ENCODE data around the gene ADAT1.

ADAT1 gene, protein sequence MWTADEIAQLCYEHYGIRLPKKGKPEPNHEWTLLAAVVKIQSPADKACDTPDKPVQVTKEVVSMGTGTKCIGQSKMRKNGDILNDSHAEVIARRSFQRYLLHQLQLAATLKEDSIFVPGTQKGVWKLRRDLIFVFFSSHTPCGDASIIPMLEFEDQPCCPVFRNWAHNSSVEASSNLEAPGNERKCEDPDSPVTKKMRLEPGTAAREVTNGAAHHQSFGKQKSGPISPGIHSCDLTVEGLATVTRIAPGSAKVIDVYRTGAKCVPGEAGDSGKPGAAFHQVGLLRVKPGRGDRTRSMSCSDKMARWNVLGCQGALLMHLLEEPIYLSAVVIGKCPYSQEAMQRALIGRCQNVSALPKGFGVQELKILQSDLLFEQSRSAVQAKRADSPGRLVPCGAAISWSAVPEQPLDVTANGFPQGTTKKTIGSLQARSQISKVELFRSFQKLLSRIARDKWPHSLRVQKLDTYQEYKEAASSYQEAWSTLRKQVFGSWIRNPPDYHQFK

DNA sequence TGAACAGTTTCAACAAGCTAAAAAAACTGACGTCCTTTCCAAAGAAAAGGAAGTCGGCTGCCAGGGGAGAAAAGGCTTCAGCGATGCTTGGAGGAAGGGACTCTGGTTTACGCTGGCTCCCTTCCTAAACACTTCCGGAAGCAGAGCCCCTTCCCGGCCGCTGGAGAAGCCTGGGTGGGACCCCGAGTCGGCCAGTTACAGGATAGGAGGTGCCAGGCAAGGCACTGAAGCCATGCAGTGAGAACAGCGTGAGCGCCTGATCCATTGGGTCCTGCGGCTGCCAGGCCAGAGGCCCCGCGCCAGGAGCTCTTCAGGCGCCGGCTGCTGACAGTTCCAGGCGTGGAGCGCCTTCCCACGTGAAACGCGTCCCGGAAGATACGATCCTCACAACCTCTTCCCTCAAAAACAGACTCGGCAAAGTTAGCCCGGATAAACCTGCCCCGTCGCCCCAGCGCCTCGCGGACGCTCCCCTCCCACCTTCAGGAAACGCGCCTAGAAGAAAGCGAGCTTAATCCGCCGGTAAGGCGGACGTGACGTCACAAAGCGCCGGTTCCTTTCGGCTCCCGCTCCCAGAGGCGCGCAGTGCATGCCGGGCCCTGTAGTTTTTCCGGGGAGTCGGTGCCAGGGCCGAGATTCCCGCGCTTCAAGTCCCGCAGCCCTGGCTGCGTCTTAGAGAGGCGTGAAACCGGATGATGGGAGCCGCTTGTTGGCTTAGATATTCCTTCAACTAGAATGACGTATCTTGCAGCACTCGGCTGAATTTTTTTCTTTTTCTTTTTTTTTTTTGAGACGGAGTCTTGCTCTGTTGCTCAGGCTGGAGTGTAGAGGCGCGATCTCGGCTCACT lies at the start of gene ADAT1:
ADAT1 (minus strand) TSS at position 521 of the 845 bp plus-strand sequence. CDS start 2,482 bp downstream, outside the sequence.
- peak within 1 kb of the TSS; percentile 98 for H3K4me3 Mint-ChIP-seq
- H3K4me1 Mint-ChIP-seq, result peaks cover 48% of the 10 kb centered on the region
- peaks cover 22% of the 10 kb centered on the region for H3K36me3 Mint-ChIP-seq
- H3K27ac Mint-ChIP-seq, result peak within 1 kb of the TSS; percentile 99
- H3K27me3 Mint-ChIP-seq, result no peaks in the 10 kb centered on the region
- H3K9me3 Mint-ChIP-seq, result no peaks in the 10 kb centered on the region

DNA sequence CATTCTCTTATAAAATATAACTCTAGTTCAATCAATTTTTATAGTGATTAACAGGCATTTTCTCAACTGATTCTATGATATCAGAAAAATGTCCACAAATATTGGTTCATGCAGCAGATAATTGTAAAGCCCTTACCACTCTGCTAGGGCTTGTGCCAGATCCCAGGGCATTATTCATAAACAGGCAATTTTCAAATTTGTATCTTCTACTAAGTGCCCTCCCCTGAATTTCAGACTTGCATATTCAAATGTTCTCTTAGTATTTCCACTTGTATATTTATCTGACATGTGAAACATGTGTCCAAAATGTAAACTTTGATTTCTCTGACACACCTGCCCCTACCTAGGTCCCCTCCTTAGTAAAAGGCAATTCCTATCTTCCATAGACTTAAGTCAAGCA lies 44.4 kb upstream of the ADAT1 start:
- no peak overlapping the region for H3K27ac Mint-ChIP-seq
- H3K36me3 Mint-ChIP-seq, result no peaks in the 10 kb centered on the region
- H3K4me3 Mint-ChIP-seq, result no peak overlapping the region
- H3K9me3 Mint-ChIP-seq, result no peaks in the 10 kb centered on the region
- H3K27me3 Mint-ChIP-seq, result no peaks in the 10 kb centered on the region
- H3K4me1 Mint-ChIP-seq, result no peaks in the 10 kb centered on the region

DNA sequence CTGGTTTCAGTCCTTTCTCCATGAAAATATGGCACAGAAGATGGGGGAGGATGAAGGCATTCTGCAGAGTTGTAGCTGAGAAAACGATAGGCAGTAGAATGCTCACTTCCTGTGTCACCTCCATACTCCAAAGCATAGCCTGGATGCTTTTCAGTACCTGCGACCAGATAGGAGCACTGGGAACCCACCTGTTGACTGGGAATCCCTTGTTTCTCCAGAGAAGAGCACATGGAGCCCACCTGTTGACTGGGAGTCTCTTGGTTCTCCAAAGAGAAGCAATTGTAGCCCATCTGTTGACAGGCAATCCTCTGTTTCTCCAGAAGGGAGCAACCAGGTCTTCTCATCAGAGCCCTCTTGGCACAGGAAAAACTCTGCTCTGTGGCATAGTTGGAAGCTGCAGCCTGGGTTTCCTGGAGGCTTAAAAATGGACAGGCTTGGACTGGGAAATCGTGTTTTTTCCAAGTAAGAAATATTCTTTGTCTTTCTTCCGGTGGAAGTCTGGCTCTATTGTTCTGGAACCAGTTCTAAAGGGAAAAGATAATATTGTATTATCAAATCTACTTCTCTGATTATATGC lies 37.7 kb upstream of the ADAT1 start:
- Mint-ChIP-seq H3K9me3 (no peaks in the 10 kb centered on the region), H3K4me1 (peaks cover 20% of the 10 kb centered on the region), H3K27ac (no peak overlapping the region), H3K36me3 (peaks cover 14% of the 10 kb centered on the region), H3K4me3 (no peak overlapping the region), H3K27me3 (no peaks in the 10 kb centered on the region)

DNA sequence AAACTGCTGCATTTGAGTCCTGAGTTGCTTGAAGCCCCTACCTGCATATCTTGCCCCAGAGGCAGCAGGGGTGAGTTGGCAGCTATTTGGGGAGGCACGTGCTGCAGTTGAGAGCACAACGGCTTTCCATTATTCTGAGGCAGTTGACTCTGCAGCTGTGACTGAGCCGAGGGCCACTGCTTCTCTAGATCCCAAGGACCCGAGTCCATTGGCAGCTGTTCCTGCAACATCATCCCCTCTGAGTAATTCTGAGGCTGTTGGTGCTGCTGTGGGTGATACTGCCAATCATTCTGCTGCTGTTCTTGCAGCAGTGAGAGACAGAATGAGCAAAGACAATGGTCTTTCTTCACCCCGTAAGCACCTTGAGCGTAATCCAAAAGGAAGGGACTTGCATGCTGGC lies 37.2 kb upstream of the ADAT1 start:
- Mint-ChIP-seq H3K36me3 (peaks cover 14% of the 10 kb centered on the region), H3K9me3 (no peaks in the 10 kb centered on the region), H3K4me1 (peaks cover 21% of the 10 kb centered on the region), H3K4me3 (no peak overlapping the region), H3K27me3 (no peaks in the 10 kb centered on the region), H3K27ac (no peak overlapping the region)

DNA sequence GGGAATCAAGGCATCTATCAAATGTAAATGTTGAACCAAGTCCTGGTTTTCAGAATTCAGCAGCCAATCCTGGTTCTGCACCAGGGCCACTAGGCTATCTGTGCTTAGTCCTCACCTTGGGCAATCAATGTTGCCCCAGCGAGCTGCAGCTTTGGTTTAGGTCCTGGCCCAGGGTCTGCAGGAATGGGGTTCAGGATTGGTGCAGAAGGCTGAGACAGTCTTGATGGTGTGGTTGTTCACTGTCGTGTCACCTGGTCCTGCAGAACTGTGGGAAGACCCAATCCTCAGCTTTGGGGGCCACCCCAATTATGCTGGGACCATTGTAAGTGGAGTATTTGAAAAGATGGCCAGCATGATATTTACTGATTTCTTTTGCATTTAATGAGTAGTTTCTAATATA lies 35.1 kb upstream of the ADAT1 start:
- Mint-ChIP-seq H3K27ac (no peak overlapping the region), H3K4me3 (no peak overlapping the region), H3K9me3 (no peaks in the 10 kb centered on the region), H3K27me3 (no peaks in the 10 kb centered on the region), H3K4me1 (peaks cover 39% of the 10 kb centered on the region), H3K36me3 (peaks cover 20% of the 10 kb centered on the region)

DNA sequence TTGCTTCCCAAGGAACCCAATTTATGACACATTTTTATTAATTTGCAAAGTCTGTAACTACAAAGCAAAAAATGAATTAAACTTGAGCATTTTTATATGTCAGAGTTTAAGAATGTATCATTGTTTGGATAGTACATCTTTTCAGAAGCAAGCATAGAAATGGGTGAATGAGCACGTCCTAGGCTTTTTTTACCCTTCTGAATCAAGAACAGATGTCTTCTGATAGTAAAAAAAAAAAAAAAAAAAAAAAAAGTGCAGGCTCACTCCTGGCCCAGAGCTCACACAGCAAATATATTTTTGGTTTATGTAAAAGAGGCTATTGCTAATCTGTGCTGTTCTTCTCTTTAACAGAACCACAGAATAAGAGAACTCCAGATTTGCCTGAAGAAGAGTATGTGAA lies 30.8 kb upstream of the ADAT1 start:
- Mint-ChIP-seq H3K27me3 (no peaks in the 10 kb centered on the region), H3K27ac (peak overlapping the region; percentile 89), H3K36me3 (peaks cover 28% of the 10 kb centered on the region), H3K4me1 (peaks cover 71% of the 10 kb centered on the region), H3K4me3 (no peak overlapping the region), H3K9me3 (no peaks in the 10 kb centered on the region)

DNA sequence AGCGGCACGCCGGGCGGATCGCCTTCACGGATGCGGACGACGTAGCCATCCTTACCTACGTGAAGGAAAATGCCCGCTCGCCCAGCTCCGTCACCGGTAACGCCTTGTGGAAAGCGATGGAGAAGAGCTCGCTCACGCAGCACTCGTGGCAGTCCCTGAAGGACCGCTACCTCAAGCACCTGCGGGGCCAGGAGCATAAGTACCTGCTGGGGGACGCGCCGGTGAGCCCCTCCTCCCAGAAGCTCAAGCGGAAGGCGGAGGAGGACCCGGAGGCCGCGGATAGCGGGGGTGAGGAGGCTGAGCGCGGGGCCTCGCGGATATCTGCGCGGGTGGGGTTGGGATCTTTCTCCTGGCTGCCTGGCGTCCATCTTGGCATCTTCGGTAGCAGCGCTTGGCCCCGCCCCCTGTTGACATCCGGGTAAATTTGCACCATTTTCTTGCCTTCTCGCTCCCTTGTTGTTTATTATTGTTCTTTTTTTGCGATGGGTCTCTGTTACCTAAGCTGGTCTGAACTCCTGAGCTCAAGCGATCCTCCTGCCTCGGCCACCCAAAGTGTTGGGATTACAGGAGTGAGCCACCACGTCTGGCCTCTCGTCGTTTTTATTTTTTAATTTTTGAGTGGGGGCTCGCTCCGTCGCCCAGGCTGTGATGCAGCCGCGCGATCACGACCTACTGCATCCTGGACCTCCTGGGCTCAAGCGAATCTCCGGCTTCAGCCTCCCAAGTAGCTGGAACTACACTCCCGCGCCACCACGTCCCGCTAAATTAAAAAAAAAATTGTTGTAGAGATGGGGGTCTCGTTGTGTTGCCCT lies 25.4 kb upstream of the ADAT1 start:
- Mint-ChIP-seq H3K4me1 (peaks cover 65% of the 10 kb centered on the region), H3K27ac (peak overlapping the region; percentile 93), H3K4me3 (peak overlapping the region; percentile 97), H3K9me3 (no peaks in the 10 kb centered on the region), H3K36me3 (peaks cover 20% of the 10 kb centered on the region), H3K27me3 (no peaks in the 10 kb centered on the region)

DNA sequence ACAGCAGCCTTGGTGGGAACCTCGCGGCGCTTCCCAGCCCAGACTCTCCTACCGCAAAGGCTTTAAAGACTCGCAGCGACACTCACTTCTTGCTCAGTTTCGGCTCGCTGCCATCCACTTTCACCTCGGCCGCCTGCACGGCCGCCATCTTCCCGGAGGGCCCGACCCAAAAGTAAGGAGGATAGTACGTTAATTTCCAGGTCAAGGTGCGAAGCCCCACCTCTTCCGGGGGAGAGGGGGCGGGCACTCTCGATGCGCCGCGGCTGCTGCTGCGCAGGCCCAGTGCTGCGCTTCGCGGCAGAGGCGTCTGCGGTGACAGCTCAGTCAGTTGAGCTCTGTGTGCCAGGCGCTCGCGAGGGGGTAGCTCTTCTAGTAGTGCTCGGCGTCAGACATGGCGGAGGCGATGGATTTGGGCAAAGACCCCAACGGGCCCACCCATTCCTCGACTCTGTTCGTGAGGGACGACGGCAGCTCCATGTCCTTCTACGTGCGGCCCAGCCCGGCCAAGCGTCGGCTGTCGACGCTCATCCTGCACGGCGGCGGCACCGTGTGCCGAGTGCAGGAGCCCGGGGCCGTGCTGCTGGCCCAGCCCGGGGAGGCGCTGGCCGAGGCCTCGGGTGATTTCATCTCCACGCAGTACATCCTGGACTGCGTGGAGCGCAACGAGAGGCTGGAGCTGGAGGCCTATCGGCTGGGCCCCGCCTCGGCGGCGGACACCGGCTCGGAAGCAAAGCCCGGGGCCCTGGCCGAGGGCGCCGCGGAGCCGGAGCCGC lies 24.6 kb upstream of the ADAT1 start, which contains the start of the genes KARS1 and TERF2IP:
KARS1 (minus strand) TSS at position 174 of the 773 bp plus-strand sequence; CDS start at position 148, 26 bp downstream.
TERF2IP (plus strand) TSS at position 282 of the 773 bp plus-strand sequence; CDS start at position 392, 110 bp downstream.
- Mint-ChIP-seq H3K4me1 (peaks cover 63% of the 10 kb centered on the region), H3K27ac (peak within 1 kb of the TSS; percentile 100), H3K27me3 (no peaks in the 10 kb centered on the region), H3K9me3 (no peaks in the 10 kb centered on the region), H3K36me3 (peaks cover 21% of the 10 kb centered on the region), H3K4me3 (peak within 1 kb of the TSS; percentile 99)

DNA sequence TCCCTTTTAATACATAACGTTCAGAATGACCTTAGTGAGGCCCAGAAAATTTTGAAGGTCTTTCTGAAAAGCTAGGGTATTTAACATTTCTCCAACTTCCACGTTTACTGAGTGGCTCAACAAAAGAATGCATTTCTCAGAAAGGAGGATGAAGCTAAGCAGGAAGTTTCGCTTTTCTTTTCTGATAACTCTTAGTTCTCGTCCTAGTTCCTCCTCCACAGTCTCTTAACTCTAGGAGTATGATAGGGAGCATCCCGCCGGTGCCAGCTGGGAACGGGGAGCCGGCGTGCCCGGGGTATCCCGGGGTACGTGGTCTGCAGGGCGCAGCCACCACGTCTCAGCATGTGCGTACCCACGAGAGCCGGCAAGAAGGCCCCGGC lies 24.0 kb upstream of the ADAT1 start:
- H3K27ac Mint-ChIP-seq, result peak overlapping the region; percentile 100
- peak overlapping the region; percentile 99 for H3K4me3 Mint-ChIP-seq
- no peaks in the 10 kb centered on the region for H3K27me3 Mint-ChIP-seq
- peaks cover 21% of the 10 kb centered on the region for H3K36me3 Mint-ChIP-seq
- no peaks in the 10 kb centered on the region for H3K9me3 Mint-ChIP-seq
- peaks cover 62% of the 10 kb centered on the region for H3K4me1 Mint-ChIP-seq

DNA sequence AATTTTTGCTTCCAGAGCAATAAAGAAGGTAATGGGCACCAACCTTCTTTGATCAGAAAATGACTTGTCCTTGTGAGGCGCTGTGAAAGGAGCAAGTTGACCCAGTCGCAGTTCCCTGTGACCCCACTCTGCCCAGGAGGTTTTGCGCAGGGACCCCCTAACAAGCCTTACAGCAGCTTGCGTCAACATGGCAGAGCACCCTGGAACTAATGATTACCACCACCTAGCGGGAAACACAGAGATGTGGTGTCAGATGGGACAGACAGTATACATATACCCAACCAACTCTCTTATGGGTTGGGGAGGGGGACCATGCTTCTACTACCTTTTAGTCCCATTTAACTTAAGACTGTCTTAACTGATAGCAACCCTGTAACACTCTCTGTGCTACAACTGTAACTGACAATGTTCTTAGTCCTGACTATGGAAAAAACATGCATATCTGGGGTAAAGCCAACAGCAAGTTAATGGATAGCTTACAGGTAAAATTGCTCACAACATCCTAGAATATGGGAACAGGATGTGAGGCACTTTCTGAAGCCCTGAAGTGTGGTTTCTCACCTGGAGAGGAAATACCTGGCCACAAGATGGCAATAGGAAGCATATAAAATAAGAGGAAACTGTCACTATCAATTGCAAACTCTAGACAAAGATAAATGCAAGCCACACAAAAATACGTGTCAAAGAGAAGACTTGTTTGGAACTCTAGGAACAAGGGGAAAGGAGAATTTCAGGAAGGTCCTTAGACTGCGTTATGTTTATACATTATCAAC lies 21.3 kb upstream of the ADAT1 start:
- H3K27me3 Mint-ChIP-seq, result no peaks in the 10 kb centered on the region
- H3K36me3 Mint-ChIP-seq, result peaks cover 23% of the 10 kb centered on the region
- peaks cover 44% of the 10 kb centered on the region for H3K4me1 Mint-ChIP-seq
- peak overlapping the region; percentile 99 for H3K4me3 Mint-ChIP-seq
- peak overlapping the region; percentile 67 for H3K27ac Mint-ChIP-seq
- no peaks in the 10 kb centered on the region for H3K9me3 Mint-ChIP-seq

DNA sequence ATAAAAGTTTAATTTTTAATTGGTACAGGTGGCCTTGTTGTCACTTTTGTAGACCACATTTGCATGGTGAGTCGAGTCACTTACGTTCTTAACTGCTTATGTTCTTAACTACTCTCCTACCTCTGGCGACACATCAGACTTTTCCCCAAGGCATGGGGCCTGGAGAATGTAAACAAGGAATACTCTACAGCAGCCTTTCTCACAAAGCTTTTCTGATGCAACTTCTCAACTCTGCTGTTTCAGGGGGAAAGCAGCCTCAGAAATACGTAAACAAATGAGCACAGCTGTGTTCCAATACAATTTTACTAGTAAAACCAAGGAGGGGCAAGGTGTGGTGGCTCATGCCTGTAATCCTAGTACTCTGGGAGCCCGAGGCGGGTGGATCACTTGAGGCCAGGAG lies 17.5 kb upstream of the ADAT1 start:
- Mint-ChIP-seq H3K4me3 (no peak overlapping the region), H3K27ac (no peak overlapping the region), H3K36me3 (peaks cover 27% of the 10 kb centered on the region), H3K9me3 (no peaks in the 10 kb centered on the region), H3K27me3 (no peaks in the 10 kb centered on the region), H3K4me1 (peaks cover 51% of the 10 kb centered on the region)

DNA sequence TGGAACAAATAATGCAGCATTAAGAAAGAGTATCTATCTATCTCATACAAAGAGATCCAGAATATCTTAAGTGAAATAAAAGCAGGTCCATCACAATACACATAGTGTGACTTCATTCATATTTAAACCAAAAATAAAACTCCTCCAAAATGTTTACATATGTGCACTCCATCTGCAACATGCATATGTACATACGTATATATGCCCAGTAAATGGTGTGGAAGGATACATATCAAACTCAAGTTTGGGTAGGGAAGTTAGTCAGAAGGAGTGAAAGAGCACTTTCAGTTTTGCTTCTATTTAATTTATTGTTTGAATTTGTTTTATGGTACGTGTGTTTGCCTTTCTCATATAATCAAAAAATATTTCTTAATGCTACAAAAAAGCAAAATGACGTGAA lies 12.0 kb upstream of the ADAT1 start:
- H3K27ac Mint-ChIP-seq, result no peak overlapping the region
- no peaks in the 10 kb centered on the region for H3K9me3 Mint-ChIP-seq
- no peaks in the 10 kb centered on the region for H3K27me3 Mint-ChIP-seq
- peaks cover 13% of the 10 kb centered on the region for H3K4me1 Mint-ChIP-seq
- no peak overlapping the region for H3K4me3 Mint-ChIP-seq
- peaks cover 27% of the 10 kb centered on the region for H3K36me3 Mint-ChIP-seq

DNA sequence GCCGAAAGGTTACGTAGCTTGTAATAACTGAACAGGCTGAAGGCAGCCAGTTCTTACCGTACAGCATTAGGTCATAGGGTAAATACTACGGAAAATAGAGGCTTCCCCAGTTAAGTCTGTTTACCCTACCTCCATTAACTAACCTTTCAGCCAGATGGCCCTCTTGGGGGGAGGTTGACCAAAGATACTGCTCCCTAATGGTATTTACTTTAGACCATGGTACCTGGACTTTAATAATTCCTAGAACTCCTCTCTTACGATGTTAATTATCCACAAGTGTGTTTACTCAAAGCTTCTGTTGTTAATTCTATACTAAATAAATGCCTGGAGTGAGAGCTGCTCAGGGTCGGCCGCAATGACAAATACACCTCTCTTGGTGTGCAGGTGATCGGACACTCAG lies 9.8 kb upstream of the ADAT1 start:
- peaks cover 28% of the 10 kb centered on the region for H3K36me3 Mint-ChIP-seq
- no peak overlapping the region for H3K27ac Mint-ChIP-seq
- no peaks in the 10 kb centered on the region for H3K27me3 Mint-ChIP-seq
- H3K4me3 Mint-ChIP-seq, result no peak overlapping the region
- no peaks in the 10 kb centered on the region for H3K9me3 Mint-ChIP-seq
- H3K4me1 Mint-ChIP-seq, result peaks cover 25% of the 10 kb centered on the region

DNA sequence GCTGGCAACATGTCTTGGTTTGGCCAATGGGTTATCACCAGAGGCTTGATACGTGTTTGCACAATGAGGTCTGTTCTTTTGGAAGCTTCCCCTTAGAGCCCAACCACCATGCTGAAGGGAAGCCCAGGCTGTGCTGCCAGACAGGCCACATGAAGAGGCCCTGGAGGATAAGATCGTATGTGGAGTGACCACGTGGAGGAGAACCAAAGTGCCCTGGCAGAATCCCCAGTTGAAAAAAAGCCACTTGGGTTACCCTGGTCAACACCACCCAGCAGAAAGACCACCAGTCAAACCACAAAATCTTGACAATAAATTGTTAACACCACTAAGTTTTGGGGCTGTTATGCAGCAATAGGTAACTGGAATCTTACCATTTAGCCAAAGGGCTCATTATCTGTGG lies 7.0 kb upstream of the ADAT1 start:
- Mint-ChIP-seq H3K36me3 (peaks cover 39% of the 10 kb centered on the region), H3K4me3 (no peak overlapping the region), H3K27me3 (no peaks in the 10 kb centered on the region), H3K9me3 (no peaks in the 10 kb centered on the region), H3K4me1 (peaks cover 31% of the 10 kb centered on the region), H3K27ac (no peak overlapping the region)
